H1 (cell line): ENCODE data around the gene HAT1. TPM values are rescaled to one million over a fixed set of nuclear protein-coding genes. Genes with fewer than 3 reads are reported as not detected.

Experiments
- CTCF ChIA-PET: fragments of 300-600 bp; sonication (Branson Sonifier 250); formaldehyde crosslinking; loops from one replicate; lab custom pipeline; 2021; ENCODE audit not compliant: partially characterized antibody; lab: Charles Lee
- POLR2A ChIA-PET: fragments of 300-600 bp; sonication (Branson Sonifier 250); formaldehyde crosslinking; loops from one replicate; lab custom pipeline; 2021; ENCODE audit warnings: inconsistent platforms; ENCODE audit not compliant: partially characterized antibody; lab: Charles Lee
- DNase-seq, 2 experiments: peaks; one replicate each; pipeline versions ENCODE4 v3.0.0 to v3.0.0-alpha.2; 2010 to 2022; ENCODE audit warnings: low spot score in 2 of 2, low read depth in 1 of 2, mixed read lengths in 1 of 2
- FAIRE-seq: peaks from 2 replicates; lab custom pipeline; 2011; peaks lifted over from hg19 to GRCh38; lab: Jason Lieb, UNC
- H2AFZ ChIP-seq: 2 replicates; pipeline ENCODE4 v1.8.1; 2012; ENCODE audit warnings: low read length, inconsistent platforms
- H2AK5ac ChIP-seq: 2 replicates; pipeline ENCODE4 v1.6.1; 2013; ENCODE audit warnings: low read depth, low read length
- H2BK120ac ChIP-seq: replicated peaks from 2 replicates; pipeline ENCODE3; 2013; ENCODE audit warnings: low read depth, low read length, inconsistent platforms
- H2BK12ac ChIP-seq: 2 replicates; pipeline ENCODE4 v1.6.1; 2013; ENCODE audit warnings: low read depth, low read length
- H2BK15ac ChIP-seq: 2 replicates; pipeline ENCODE4 v1.6.1; 2013; ENCODE audit warnings: low read length
- H2BK20ac ChIP-seq: 2 replicates; pipeline ENCODE4 v1.6.1; 2013; ENCODE audit warnings: low read length
- H2BK5ac ChIP-seq: 2 replicates; pipeline ENCODE4 v1.6.1; 2013; ENCODE audit warnings: low read depth, low read length
- H3K14ac ChIP-seq: 2 replicates; pipeline ENCODE4 v1.6.1; 2013; ENCODE audit warnings: inconsistent platforms; ENCODE audit not compliant: insufficient read length
- H3K18ac ChIP-seq: 2 replicates; pipeline ENCODE4 v1.6.1; 2013; ENCODE audit warnings: low read length; ENCODE audit errors: extremely low read depth
- H3K23ac ChIP-seq: 2 replicates; pipeline ENCODE4 v1.6.1; 2013; ENCODE audit warnings: inconsistent platforms; ENCODE audit not compliant: insufficient read length
- H3K23me2 ChIP-seq: 2 replicates; pipeline ENCODE4 v1.6.1; 2013; ENCODE audit warnings: low read depth, low read length
- H3K27ac ChIP-seq: 2 replicates; pipeline ENCODE4 v1.6.1; 2011; ENCODE audit warnings: low read depth, low read length, inconsistent platforms
- H3K27me3 ChIP-seq, 4 experiments: replicated peaks in 1 of 4; 1 replicate in 1 of 4; 2 replicates in 3 of 4; pipeline versions ENCODE4 v1.6.1 to v1.8.1; 2011 to 2013; ENCODE audit warnings: low read length in 3 of 4, mild to moderate bottlenecking in 3 of 4, inconsistent platforms in 2 of 4, mixed read lengths in 2 of 4, moderate library complexity in 1 of 4; ENCODE audit not compliant: control insufficient read depth in 3 of 4, insufficient read depth in 3 of 4; ENCODE audit errors: extremely low read depth in 1 of 4
- H3K36me3 ChIP-seq, 4 experiments: 2 replicates each; pipeline versions ENCODE4 v1.6.1 to v1.8.1; 2011 to 2013; ENCODE audit warnings: mild to moderate bottlenecking in 4 of 4, low read length in 3 of 4, moderate library complexity in 2 of 4, control low read depth in 1 of 4, inconsistent platforms in 1 of 4; ENCODE audit not compliant: insufficient read depth in 4 of 4, control insufficient read depth in 2 of 4
- H3K4ac ChIP-seq: replicated peaks from 2 replicates; pipeline ENCODE3; 2013; ENCODE audit warnings: low read length, low read depth, mixed read lengths, inconsistent platforms; ENCODE audit not compliant: insufficient read length
- H3K4me1 ChIP-seq, 4 experiments: replicated peaks in 1 of 4; 1 replicate in 1 of 4; 2 replicates in 3 of 4; pipeline versions ENCODE4 v1.6.1 to v1.8.1; 2011 to 2013; ENCODE audit warnings: low read length in 3 of 4, inconsistent platforms in 2 of 4, mixed read lengths in 1 of 4; ENCODE audit not compliant: insufficient read depth in 4 of 4, control insufficient read depth in 3 of 4
- H3K4me2 ChIP-seq, 2 experiments: 2 replicates each; pipeline versions ENCODE4 v1.6.1 to v1.8.1; 2011 to 2013; ENCODE audit warnings: low read depth in 2 of 2, low read length in 2 of 2, control low read depth in 1 of 2, inconsistent platforms in 1 of 2, mild to moderate bottlenecking in 1 of 2; ENCODE audit not compliant: insufficient read depth in 1 of 2
- H3K4me3 ChIP-seq, 4 experiments: fragments of 200-600, 300-600 bp in 1 of 4; sonication (generic), shearing (Covaris generic), sonication (Bioruptor Twin) in 1 of 4; 2 replicates each; pipeline versions ENCODE4 v1.5.1 to v1.8.1; 2011 to 2016; ENCODE audit warnings: low read length in 4 of 4, low read depth in 3 of 4, control low read depth in 2 of 4, inconsistent platforms in 2 of 4, mild to moderate bottlenecking in 2 of 4, mixed read lengths in 1 of 4, moderate library complexity in 1 of 4; ENCODE audit not compliant: insufficient read depth in 2 of 4; ENCODE audit errors: extremely low read depth in 1 of 4
- H3K56ac ChIP-seq: replicated peaks from 2 replicates; pipeline ENCODE3; 2013; ENCODE audit warnings: low read depth, mild to moderate bottlenecking, mixed read lengths, low read length, inconsistent platforms; ENCODE audit not compliant: insufficient read length
- H3K79me1 ChIP-seq: 2 replicates; pipeline ENCODE4 v1.6.1; 2013; ENCODE audit warnings: low read depth, low read length, control low read depth
- H3K79me2 ChIP-seq, 2 experiments: 2 replicates each; pipeline versions ENCODE4 v1.6.1 to v1.8.1; 2012 to 2013; ENCODE audit warnings: low read length in 2 of 2, mild to moderate bottlenecking in 2 of 2, inconsistent platforms in 1 of 2; ENCODE audit not compliant: insufficient read depth in 2 of 2, control insufficient read depth in 1 of 2
- H3K9ac ChIP-seq, 4 experiments: replicated peaks in 1 of 4; 1 replicate in 1 of 4; 2 replicates in 3 of 4; pipeline versions ENCODE4 v1.6.1 to v1.8.1; 2011 to 2013; ENCODE audit warnings: low read depth in 3 of 4, low read length in 3 of 4, control low read depth in 2 of 4, mild to moderate bottlenecking in 2 of 4, moderate library complexity in 2 of 4, inconsistent platforms in 1 of 4; ENCODE audit errors: extremely low read depth in 1 of 4
- H3K9me3 ChIP-seq, 2 experiments: 2 replicates each; pipeline versions ENCODE4 v1.6.1 to v1.8.1; 2012 to 2013; ENCODE audit warnings: mild to moderate bottlenecking in 2 of 2, moderate library complexity in 2 of 2, control low read depth in 1 of 2, inconsistent platforms in 1 of 2, low read depth in 1 of 2, low read length in 1 of 2, mixed read lengths in 1 of 2; ENCODE audit not compliant: insufficient read depth in 2 of 2
- H4K20me1 ChIP-seq, 2 experiments: replicated peaks in 1 of 2; 2 replicates each; pipeline versions ENCODE3 to v1.8.1; 2011 to 2013; ENCODE audit warnings: inconsistent platforms in 2 of 2, low read length in 2 of 2, mild to moderate bottlenecking in 1 of 2; ENCODE audit not compliant: insufficient read depth in 2 of 2, control insufficient read depth in 1 of 2
- H4K5ac ChIP-seq: 2 replicates; pipeline ENCODE4 v1.6.1; 2013; ENCODE audit warnings: low read length, low read depth, mixed read lengths, inconsistent platforms; ENCODE audit not compliant: insufficient read length
- H4K8ac ChIP-seq: 2 replicates; pipeline ENCODE4 v1.8.0; 2013; ENCODE audit warnings: mild to moderate bottlenecking, moderate library complexity, low read length, inconsistent platforms; ENCODE audit not compliant: insufficient read depth; ENCODE audit errors: extremely low read depth
- H4K91ac ChIP-seq: replicated peaks from 2 replicates; pipeline ENCODE3; 2013; ENCODE audit warnings: low read length, mixed read lengths, inconsistent platforms; ENCODE audit not compliant: insufficient read length
- CHD1 ChIP-seq: IDR thresholded peaks from 2 replicates; pipeline ENCODE4 v1.6.1; 2012; ENCODE audit warnings: low read depth, low read length, improper control_type of control experiment
- E2F6 ChIP-seq: IDR thresholded peaks from 2 replicates; pipeline ENCODE4 v1.6.1; 2012; ENCODE audit warnings: inconsistent platforms
- SP1 ChIP-seq: IDR thresholded peaks from 2 replicates; pipeline ENCODE4 v1.6.1; 2011; ENCODE audit warnings: low read depth, low read length
- polyA plus RNA-seq, 7 experiments: library from polyadenylated mRNA; depleted of rRNA in 3 of 7; stranded (reverse) in 5 of 7; unstranded in 2 of 7; fragments of >200 nt in 5 of 7; fragments of 200-250 nt in 2 of 7; gene quantifications; 1 replicate in 5 of 7; 2 replicates in 1 of 7; 4 replicates in 1 of 7; pipeline versions ENCODE4 v1.2.1 to v1.2.3, GENCODE V29; 2011 to 2013; ENCODE audit warnings: missing spikeins in 2 of 7, mixed read lengths in 2 of 7
- total RNA-seq: library from RNA; stranded (reverse); fragmentation: NEBNext Ultra II Directional; extraction: Animal tissue kit (Norgen Biotek cat#: 25700); gene quantifications from 2 replicates; pipeline ENCODE4 v1.2.1, GENCODE V29; 2021
- TF ChIP-seq, protein P1 (sequence below): IDR thresholded peaks from 2 replicates; pipeline ENCODE4 v1.6.1; 2012; ENCODE audit warnings: low read length, inconsistent platforms

Gene HAT1
- total and polyA plus RNA-seq, 2 of the 8 experiments (the other 6 are each of a cell fraction or from before 2014, with no cell fraction given) = 44.6 to 74.2 TPM

DNA sequence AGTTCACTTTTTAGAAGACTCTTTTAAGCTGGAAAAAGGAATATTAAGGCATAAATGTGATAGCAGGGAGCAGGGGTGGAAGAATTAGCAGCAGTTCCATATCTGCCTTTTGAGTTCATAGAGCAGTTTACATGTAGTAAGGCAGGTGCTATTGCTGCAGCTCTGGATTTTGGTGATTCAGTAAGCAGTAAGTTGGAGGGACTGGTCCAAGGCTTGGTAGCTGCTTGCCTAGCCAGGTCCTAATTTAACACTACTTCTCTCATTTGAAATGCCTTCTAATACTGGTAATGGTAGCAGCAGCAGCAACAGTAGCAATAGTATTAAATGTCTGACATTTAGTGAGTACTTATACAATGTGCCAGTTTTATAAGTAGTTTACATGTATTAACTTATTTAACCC is 30.0 kb downstream of the HAT1 start:
- Histone ChIP-seq H2BK15ac (no peak overlapping the region), H3K27ac (no peak overlapping the region), H2AFZ (no peak overlapping the region), H4K8ac (no peak overlapping the region), H3K9me3 (no peaks in the 10 kb centered on the region), H3K23me2 (no peaks in the 10 kb centered on the region), H3K36me3 (peaks cover 0 to 8% (median 1%) of the 10 kb centered on the region in 4 experiments; a peak in 4 of 8 replicates), H3K4ac (no peak overlapping the region), H3K18ac (no peak overlapping the region), H3K23ac (no peak overlapping the region), H4K5ac (no peak overlapping the region), H3K79me2 (no peaks in the 10 kb centered on the region; a peak in 1 of 4 replicates), H3K14ac (no peak overlapping the region), H3K27me3 (no peaks in the 10 kb centered on the region), H3K79me1 (no peaks in the 10 kb centered on the region), H3K4me1 (no peaks in the 10 kb centered on the region; a peak in 1 of 7 replicates), H3K4me3 (no peak overlapping the region), H2BK120ac (no peak overlapping the region), H3K9ac (no peak overlapping the region), H2AK5ac (no peak overlapping the region), H4K20me1 (peaks cover 2 to 4% of the 10 kb centered on the region in 2 experiments), H2BK12ac (no peak overlapping the region), H4K91ac (no peak overlapping the region), H3K4me2 (no peak overlapping the region), H2BK20ac (no peak overlapping the region), H3K56ac (no peak overlapping the region), H2BK5ac (no peak overlapping the region)
- FAIRE-seq = no peak
- no peak for DNase-seq
- POLR2A ChIA-PET = no interaction called here
- CTCF ChIA-PET = no interaction called here
- TF ChIP-seq SP1 (no peak), E2F6 (no peak), CHD1 (no peak)
- TF ChIP-seq, protein P1, sequence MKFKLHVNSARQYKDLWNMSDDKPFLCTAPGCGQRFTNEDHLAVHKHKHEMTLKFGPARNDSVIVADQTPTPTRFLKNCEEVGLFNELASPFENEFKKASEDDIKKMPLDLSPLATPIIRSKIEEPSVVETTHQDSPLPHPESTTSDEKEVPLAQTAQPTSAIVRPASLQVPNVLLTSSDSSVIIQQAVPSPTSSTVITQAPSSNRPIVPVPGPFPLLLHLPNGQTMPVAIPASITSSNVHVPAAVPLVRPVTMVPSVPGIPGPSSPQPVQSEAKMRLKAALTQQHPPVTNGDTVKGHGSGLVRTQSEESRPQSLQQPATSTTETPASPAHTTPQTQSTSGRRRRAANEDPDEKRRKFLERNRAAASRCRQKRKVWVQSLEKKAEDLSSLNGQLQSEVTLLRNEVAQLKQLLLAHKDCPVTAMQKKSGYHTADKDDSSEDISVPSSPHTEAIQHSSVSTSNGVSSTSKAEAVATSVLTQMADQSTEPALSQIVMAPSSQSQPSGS = no peak
